Measurements from ENCODE around the gene PRMT2.

The PRMT2 gene

GRCh38 chr21:46635324-46636180, at the start of gene PRMT2:
PRMT2 (plus strand) TSS chr21:46635674; CDS start chr21:46636952, 1,278 bp downstream.
- DNase-seq (ENCODE audit: extremely low read depth, low read depth), result peak; percentile 94
- no peak for TF ChIP-seq CTCF (IDR thresholded peaks at IDR 0.05; ENCODE audit: low read depth, low read length)

GRCh38 chr21:46594276-46594675, 41.2 kb upstream of the PRMT2 start:
- no peak for TF ChIP-seq CTCF (IDR thresholded peaks at IDR 0.05; ENCODE audit: low read depth, low read length)
- DNase-seq (ENCODE audit: extremely low read depth, low read depth), result no peak

GRCh38 chr21:46596201-46596600, 39.3 kb upstream of the PRMT2 start:
- DNase-seq (ENCODE audit: extremely low read depth, low read depth), result no peak
- TF ChIP-seq CTCF (IDR thresholded peaks at IDR 0.05; ENCODE audit: low read depth, low read length), result no peak

- TF ChIP-seq CTCF (IDR thresholded peaks at IDR 0.05; ENCODE audit: low read depth, low read length), result no peak
- DNase-seq (ENCODE audit: extremely low read depth, low read depth), result no peak
These were observed 38.4 kb upstream of the PRMT2 start for GRCh38 chr21:46597031-46597430.

- no peak for DNase-seq (ENCODE audit: extremely low read depth, low read depth)
- no peak for TF ChIP-seq CTCF (IDR thresholded peaks at IDR 0.05; ENCODE audit: low read depth, low read length)
These were observed 37.6 kb upstream of the PRMT2 start for GRCh38 chr21:46597896-46598343.

GRCh38 chr21:46598581-46599572, 36.6 kb upstream of the PRMT2 start:
- peak; percentile 71 for DNase-seq (ENCODE audit: extremely low read depth, low read depth)
- TF ChIP-seq CTCF (IDR thresholded peaks at IDR 0.05; ENCODE audit: low read depth, low read length), result no peak

Data from AG09319 (cell line).